T47D (cell line): ENCODE data around the gene MIPEP.
"Not testable (repeated sequence)": the region's sequence is repeated elsewhere in the genome, so short reads cannot be mapped to it uniquely, and the experiment has no call there.

Experiments
- DNase-seq, 2 experiments: peaks; one replicate each; pipeline versions ENCODE4 v3.0.0 to v3.0.0-alpha.2; 2011 to 2012; ENCODE audit warnings: low read depth in 1 of 2, low spot score in 1 of 2
- JUND ChIP-seq: IDR thresholded peaks from 2 replicates; pipeline ENCODE4 v1.6.1; 2012; ENCODE audit warnings: low read depth
- in situ Hi-C: cut with HindIII; loops from 2 replicates; pipeline ENCODE4 v1.10.0; 2016; ENCODE audit warnings: low sequenced_read_pairs, low pct_unique_long_range_greater_than_20kb

MIPEP gene

DNA sequence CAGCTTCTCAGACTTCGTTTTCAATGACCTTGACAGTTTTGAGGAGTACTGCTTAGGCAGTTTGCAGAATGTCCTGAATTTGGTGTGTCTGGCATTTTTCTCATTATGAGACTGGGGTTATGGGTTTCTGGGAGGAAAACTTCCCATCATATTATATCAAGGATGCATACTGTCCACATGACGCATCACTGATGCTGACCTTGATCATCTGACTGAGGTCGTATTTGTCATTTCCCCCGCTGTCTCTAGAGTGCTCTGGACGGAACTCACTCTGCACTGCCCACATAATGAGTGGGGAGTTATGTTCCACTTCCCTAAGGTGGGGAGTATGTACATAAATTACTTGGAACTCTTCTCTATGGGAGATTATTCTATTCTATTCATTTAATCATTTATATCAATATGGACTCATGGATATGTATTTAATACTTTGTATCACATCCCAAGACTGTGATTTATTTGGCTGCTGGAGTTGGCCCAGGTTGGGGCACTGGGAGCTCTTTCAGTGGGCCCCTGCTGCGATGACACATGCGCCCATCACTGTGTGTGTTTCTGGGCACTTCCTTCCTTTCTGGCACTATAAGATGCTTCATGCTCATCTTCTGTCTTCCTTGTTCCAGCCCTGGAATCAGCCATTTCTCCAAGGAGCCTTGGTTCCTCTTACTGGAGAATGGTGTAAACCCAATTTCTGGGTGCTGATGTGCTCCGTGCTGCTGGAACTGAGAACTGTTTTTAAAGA is 138.6 kb downstream of the MIPEP start:
- TF ChIP-seq JUND: no peak
- in situ Hi-C loops: no loop called here
- DNase-seq: no peak

DNA sequence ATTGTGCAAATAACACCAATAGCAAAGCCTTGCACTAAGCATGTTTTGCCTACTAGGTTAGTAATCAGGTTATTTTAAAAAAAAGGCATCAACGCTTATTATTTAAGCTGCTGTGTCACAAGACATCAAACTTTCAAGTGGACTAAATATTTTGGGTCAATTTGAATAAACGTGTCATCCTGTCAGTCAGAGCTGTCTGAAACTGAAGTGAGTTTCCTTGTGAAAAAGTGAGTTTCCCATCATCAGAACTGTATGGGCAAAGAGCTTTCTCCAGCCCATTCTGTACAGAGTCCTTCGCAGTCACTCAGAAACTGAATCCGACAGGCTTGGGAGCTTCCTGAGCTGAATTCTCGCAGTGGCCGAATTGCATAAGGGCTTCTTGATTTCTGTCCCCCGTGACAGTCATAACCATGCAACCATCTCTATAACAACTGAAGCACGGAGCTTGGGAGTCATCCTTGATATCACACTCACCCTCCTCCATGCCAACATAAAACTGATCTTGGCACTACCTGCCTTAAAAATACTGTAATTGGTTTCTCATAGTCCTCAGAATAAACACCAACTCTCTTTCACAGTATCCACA is 139.8 kb downstream of the MIPEP start:
- TF ChIP-seq JUND: no peak
- DNase-seq: no peak

DNA sequence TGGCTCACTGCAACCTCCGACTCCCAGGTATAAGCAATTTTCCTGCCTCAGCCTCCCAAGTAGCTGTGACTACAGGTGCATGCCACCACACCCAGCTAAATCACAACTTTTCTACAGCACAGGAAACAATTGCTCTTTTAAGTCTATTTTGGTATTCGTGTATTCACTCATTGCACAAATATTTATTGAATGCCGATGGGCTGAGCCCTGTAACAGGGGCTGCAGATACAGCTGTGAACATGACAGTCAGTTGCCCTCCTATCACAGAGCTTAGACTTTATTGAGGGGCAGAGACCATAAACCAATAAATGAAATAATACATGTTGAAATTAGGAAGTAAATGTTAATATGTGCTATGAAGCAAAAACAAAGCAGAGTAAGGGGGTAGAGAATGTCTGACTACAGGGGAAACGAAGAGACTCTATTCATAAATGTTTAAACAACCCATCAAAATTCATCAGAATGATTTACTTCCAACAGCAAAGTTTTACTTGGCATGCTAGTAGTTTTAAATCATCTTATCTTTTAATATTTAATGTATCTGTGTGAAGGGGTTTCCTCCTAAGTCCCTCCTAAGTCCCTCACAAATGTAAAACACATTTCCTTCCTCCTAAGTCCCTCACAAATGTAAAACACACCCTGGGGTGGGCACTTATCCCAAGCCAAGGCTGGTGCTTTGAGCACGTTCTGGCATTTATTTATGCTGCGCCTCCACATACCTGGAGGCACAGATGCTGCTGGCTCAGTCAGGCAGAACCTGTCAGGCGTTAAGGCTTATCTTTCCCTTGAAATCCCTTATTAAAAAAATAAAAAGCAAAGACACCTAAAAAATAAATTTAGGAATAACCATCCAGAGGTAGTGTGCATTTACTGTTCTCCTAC is 140.8 kb downstream of the MIPEP start:
- in situ Hi-C loops: no loop called here
- no peak for TF ChIP-seq JUND
- DNase-seq: no peak

More for the DNA sequence above, 139.8 kb downstream of the MIPEP start:
- in situ Hi-C loops: no loop called here

DNA sequence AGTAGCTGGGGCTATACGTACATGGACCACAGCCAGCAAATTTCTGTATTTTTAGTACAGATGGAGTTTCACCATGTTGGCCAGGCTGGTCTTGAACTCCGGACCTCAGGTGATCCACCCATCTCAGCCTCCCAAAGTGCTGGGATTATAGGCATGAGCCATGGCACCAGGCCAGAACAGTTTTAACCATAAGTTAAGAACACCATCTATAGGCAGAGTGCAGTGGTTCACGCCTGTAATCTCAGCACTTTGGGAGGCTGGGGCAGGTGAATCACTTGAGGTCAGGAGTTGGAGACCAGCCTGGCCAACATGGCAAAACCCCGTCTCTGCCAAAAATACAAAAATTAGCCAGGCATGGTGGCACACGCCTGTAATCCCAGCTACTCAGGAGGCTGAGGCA is 143.1 kb downstream of the MIPEP start:
- in situ Hi-C loops, DNase-seq: not testable (repeated sequence)

DNA sequence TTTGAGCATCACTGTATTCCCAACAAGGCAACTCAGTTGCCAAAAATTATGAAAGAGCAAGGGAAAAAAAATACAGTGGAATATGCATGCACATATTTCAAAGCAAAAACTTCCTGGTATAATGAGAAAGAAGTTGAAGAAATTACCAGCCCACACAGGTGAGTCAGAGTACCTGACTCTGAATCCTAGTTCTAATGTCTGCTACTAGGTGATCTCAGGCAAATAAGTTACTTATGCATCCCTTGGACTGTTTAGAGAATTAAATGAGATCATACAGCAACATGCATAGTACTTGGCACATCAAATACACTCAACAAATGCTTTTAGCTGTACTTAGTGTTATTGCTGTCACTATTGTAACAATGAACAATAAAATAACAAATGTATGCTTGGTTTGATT is 144.9 kb downstream of the MIPEP start:
- no peak for DNase-seq
- in situ Hi-C loops: no loop called here
- TF ChIP-seq JUND: no peak

DNA sequence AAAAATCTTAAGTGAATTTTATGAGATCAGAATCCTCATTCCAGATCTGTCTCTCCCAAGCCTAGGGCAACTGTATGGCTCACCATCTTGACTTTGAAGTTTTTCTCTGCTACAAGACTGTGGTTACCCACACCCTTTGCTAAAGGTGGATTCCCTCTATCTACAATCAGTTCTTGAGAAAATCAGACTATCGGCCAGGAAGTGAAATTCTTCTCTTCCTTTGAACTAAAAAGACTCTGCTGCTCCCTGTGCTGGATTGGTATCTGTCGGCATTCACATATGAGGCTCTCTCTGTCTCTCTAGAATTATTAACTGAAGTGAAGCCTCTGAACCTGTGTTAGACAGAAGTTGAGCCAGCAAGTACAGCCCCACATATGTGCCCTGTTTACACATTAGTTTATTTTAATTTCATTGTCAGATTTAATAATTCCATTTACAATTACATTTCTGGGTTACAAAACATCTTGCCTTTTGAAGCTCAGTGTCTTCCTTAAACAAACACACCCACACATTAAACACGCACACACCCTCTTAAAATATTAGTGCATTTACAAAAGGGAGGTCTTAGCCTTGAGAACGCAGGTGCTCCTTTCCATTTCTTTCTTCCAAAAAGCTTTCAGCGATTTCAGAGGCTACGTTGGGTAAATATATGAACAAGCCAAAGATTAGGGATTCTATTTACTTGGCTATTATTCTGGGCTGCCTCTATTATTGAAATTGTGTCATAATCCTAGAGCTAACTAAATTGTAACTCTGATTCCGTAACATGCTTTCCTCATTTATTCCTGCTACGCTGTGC is 145.7 kb downstream of the MIPEP start:
- DNase-seq: peak in 1 of 2 experiments; percentile 20
- no peak for TF ChIP-seq JUND
- in situ Hi-C loops: no loop called here

DNA sequence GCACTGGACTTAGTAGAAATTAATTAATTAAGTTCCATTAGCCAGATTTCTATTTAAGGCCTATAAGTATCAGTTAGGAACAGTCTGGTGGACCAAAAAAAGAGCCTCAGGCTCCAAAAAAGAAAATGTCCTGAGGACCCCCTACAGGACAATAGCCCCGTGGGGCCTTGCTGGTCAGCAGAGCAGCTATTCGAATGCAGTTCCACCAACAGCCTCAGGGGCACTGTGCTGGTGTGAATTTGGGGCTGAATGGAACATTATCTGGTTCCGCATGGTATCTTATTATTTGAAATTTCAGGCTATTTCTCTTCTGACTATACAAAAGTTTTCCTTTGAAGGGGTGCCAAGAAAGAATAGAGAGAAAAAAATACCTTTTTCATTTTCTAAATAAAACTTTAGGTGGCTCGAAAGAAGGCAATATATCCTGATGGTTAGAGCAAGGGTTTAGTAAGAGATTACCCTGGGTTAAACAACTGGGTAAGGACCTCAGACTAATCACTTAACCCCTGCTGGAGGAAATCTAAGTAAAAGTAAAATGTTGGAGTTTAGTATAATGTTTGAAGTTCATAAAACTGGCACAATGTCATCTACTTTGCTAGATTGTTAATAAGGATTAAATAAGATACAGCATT is 147.2 kb downstream of the MIPEP start:
- no peak for TF ChIP-seq JUND
- in situ Hi-C loops: no loop called here

DNA sequence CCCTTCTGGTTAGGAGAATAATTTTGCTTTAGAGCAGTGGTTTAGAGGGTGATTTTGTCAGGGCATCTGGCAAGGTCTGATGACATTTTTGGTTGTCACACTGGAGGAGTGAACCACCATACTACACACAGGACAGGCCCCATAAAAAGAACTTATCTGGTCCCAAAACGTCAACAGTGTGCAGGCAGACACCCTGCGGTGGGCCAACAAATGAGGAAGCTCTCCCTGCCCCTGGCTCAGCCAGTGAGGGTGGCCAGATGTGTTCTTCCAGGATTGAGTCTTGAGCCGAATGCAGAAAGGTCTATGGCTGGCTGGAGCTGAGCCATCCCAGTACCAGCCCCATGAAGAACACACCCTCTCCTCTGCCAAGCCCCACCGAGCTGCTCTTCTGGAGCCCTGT is 149.2 kb downstream of the MIPEP start:
- no peak for TF ChIP-seq JUND
- DNase-seq: no peak
- in situ Hi-C loops: no loop called here

More for the DNA sequence above, 147.2 kb downstream of the MIPEP start:
- DNase-seq: no peak

DNA sequence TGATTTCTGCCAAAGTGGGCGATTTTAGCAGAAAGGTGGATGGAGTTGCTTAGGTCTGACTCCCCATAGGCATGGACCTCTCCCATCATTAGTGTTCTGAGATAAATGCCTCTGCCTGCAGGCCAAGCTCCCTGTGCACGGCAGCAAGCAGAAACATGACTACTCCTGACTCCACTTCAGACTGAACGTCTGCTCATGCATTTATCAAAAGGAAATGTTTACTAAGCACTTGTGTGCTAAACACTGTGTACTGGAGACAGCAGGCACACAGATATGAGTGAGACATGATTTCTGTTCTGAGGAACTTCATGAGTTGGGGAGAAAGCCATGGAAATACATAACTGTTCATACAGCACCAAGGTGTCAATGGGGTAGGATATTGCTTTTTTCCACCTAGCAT is 149.6 kb downstream of the MIPEP start:
- no peak for TF ChIP-seq JUND
- in situ Hi-C loops: no loop called here
- no peak for DNase-seq

DNA sequence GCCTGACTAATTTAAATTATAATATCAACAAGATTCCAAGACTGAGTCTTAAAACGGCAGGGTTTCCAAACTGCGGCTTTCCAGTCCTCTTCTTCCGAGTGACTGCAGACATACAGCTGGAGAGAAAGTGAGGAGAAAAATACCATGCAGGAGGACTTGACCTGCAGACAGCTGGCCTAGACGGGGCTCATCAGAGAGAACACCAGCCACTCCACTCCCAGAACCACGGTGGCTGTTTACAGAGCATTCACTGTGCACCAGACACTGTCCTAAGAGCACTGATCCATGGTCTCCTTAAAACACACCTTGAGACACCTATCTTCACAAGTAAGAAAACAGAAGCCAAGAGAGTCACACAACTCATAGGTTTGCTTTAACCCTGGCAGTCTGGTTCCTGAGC is 152.7 kb downstream of the MIPEP start:
- no peak for DNase-seq
- no peak for TF ChIP-seq JUND
- in situ Hi-C loops: no loop called here

DNA sequence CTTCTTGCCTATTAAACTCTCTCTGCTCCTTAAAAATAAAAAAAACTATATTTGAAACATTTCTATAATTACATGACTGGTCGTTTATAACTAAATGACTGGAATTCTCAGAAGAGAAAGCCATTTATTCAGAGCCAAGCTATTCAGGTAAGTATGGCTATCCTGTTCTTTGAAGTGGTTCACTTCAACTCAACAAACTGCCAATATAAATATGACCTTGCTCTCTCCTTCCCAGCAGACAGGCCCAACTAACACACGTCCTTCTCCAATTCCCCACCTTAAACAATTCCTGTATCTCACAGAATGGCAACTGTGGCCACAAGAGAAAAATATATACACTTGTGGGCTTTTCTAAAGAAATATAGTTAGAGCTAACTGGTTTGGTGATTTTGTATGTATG is 153.9 kb downstream of the MIPEP start:
- TF ChIP-seq JUND: no peak
- in situ Hi-C loops: no loop called here
- DNase-seq: no peak

DNA sequence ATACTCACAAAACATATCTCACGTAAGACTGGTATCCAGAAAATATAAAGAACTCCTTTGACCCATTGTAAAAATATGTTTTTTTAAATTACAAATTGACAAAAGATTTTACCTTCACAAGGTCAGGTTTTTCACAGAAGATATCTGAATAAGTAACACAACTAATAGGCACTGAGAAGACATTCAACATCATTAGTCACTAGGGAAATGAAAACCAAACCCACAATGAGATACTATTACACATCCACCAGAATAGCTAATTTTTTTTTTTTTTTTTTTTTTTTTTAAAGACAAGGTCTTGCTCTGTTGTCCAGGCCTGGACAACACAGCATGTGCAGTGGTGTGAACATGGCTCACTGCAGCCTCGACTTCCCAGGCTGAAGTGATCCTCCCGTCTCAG is 157.5 kb downstream of the MIPEP start:
- DNase-seq: no peak
- in situ Hi-C loops: no loop called here
- no peak for TF ChIP-seq JUND
